Measurements from ENCODE around the gene CPA1. TPM values are rescaled to one million over a fixed set of nuclear protein-coding genes. Genes with fewer than 3 reads are reported as not detected.

CPA1 gene
- total and polyA plus RNA-seq, 10 of the 15 experiments (the other 5 are each of a cell fraction or from before 2014, with no cell fraction given): 8.0 TPM; not detected in 9

GRCh38 chr7:130379019-130379418, 1.3 kb upstream of the CPA1 start:
- Histone ChIP-seq H3K9me3 (replicated peaks; ENCODE audit: control insufficient read depth, insufficient read depth, low read length) (no peaks in the 10 kb centered on the region; the same call in 2 of the 3 replicates), H3K4me3 (no peak overlapping the region), H3K79me2 (ENCODE audit: control insufficient read depth, insufficient read depth, low read length) (no peaks in the 10 kb centered on the region), H3K36me3 (ENCODE audit: control insufficient read depth in 2 of 2, insufficient read depth in 2 of 2, low read length in 1 of 2) (no peaks in the 10 kb centered on the region), H3K27me3 (replicated peaks in 1 of 2; ENCODE audit: control insufficient read depth in 2 of 2, insufficient read depth in 2 of 2, low read length in 1 of 2) (no peaks in the 10 kb centered on the region), H3K9ac (ENCODE audit: control insufficient read depth, insufficient read depth, low read length) (no peak overlapping the region), H3K4me2 (ENCODE audit: control insufficient read depth, insufficient read depth) (no peak overlapping the region), H4K20me1 (ENCODE audit: control insufficient read depth, insufficient read depth) (no peaks in the 10 kb centered on the region), H3K4me1 (ENCODE audit: control insufficient read depth, insufficient read depth, low read length) (no peaks in the 10 kb centered on the region), H3K27ac (ENCODE audit: control insufficient read depth, insufficient read depth) (no peak overlapping the region), H2AFZ (ENCODE audit: control insufficient read depth, low read depth, low read length) (no peak overlapping the region)
- ATAC-seq (no peak), DNase-seq (ENCODE audit: low read depth, low spot score) (no peak), FAIRE-seq (no peak)
- RAD21 ChIA-PET (ENCODE audit: unreplicated experiment): interaction anchor here (0.6 to 0.7 kb wide), 2 partner anchors 17 to 170 kb away, joined by 3 read pairs; no protein-coding TSS in a partner anchor
- BruUV-seq (replicated peaks): no TSS peak
- SMC1A ChIA-PET (ENCODE audit: uncharacterized antibody, unreplicated experiment): no interaction called here
- intact Hi-C loops (cut with micrococcal nuclease; ENCODE audit: unreplicated experiment): no loop called here
- CTCF ChIA-PET: interaction anchor here (0.7 kb wide), 1 partner anchor 45 kb away, joined by 3 read pairs; no protein-coding TSS in a partner anchor
- no peak for TF ChIP-seq ZZZ3 (IDR thresholded peaks at IDR 0.05; ENCODE audit: control insufficient read depth, insufficient read length, low read depth)
- TF ChIP-seq MEF2B (IDR thresholded peaks at IDR 0.05; ENCODE audit: partially characterized antibody, poor library complexity, severe bottlenecking): no peak
- TF ChIP-seq YY1 (IDR thresholded peaks at IDR 0.05; ENCODE audit: low read depth, low read length): no peak
- no peak for TF ChIP-seq BHLHE40 (IDR thresholded peaks at IDR 0.05; ENCODE audit: borderline replicate concordance in 1 of 2, low read depth in 2 of 2, low read length in 1 of 2)
- TF ChIP-seq NFXL1 (IDR thresholded peaks at IDR 0.05; ENCODE audit: borderline replicate concordance): no peak
- WGBS (ENCODE audit: insufficient coverage, insufficient replicate concordance, low lambda C conversion rate, missing lambda C conversion rate): 57% methylated on average over 7 of the region's 7 CpGs
- POLR2A ChIA-PET: no interaction called here
- in situ Hi-C loops (cut with MboI): no loop called here

DNA sequence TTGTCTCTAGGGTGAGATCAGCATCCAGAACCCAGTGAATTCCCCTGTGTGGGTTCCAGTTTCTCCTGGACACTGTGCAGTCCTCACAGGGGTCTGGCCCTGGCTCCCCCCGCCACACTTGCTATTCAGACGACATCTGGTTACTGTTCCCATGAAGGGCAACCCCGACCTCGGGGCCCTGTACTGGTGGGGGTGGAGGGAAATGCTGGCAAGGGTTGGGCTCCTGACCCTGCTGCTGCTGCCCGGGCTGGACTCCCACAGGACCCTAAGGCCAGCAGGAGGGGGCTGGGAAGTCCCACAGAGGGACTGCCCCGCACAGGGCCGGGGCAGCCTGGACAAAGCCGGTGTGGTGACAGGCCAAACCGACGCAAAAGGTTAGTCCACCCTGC, 768 bp upstream of the CPA1 start:
- FAIRE-seq (no peak), DNase-seq (ENCODE audit: low read depth, low spot score) (no peak), ATAC-seq (no peak)
- no peak overlapping the region for H3K9ac ChIP-seq (ENCODE audit: control insufficient read depth, insufficient read depth, low read length)
- no peaks in the 10 kb centered on the region; the same call in 2 of the 3 replicates for H3K9me3 ChIP-seq (replicated peaks; ENCODE audit: control insufficient read depth, insufficient read depth, low read length)
- 52% methylated on average over 8 of the region's 10 CpGs for WGBS (ENCODE audit: insufficient coverage, insufficient replicate concordance, low lambda C conversion rate, missing lambda C conversion rate)
- SMC1A ChIA-PET (ENCODE audit: uncharacterized antibody, unreplicated experiment): no interaction called here
- H2AFZ ChIP-seq (ENCODE audit: control insufficient read depth, low read depth, low read length): no peak overlapping the region
- POLR2A ChIA-PET: no interaction called here
- in situ Hi-C loops (cut with MboI): no loop called here
- H3K27ac ChIP-seq (ENCODE audit: control insufficient read depth, insufficient read depth): no peak overlapping the region
- no peaks in the 10 kb centered on the region for H4K20me1 ChIP-seq (ENCODE audit: control insufficient read depth, insufficient read depth)
- CTCF ChIA-PET: interaction anchor here (0.7 kb wide), 1 partner anchor 44 kb away, joined by 3 read pairs; no protein-coding TSS in a partner anchor
- no peak overlapping the region for H3K4me3 ChIP-seq
- H3K4me2 ChIP-seq (ENCODE audit: control insufficient read depth, insufficient read depth): no peak overlapping the region
- no peaks in the 10 kb centered on the region for H3K4me1 ChIP-seq (ENCODE audit: control insufficient read depth, insufficient read depth, low read length)
- no peaks in the 10 kb centered on the region for H3K27me3 ChIP-seq (replicated peaks in 1 of 2; ENCODE audit: control insufficient read depth in 2 of 2, insufficient read depth in 2 of 2, low read length in 1 of 2)
- intact Hi-C loops (cut with micrococcal nuclease; ENCODE audit: unreplicated experiment): no loop called here
- BruUV-seq (replicated peaks): no TSS peak
- no peaks in the 10 kb centered on the region for H3K36me3 ChIP-seq (ENCODE audit: control insufficient read depth in 2 of 2, insufficient read depth in 2 of 2, low read length in 1 of 2)
- no peaks in the 10 kb centered on the region for H3K79me2 ChIP-seq (ENCODE audit: control insufficient read depth, insufficient read depth, low read length)
- RAD21 ChIA-PET (ENCODE audit: unreplicated experiment): interaction anchor here (0.6 kb wide), 1 partner anchor 16 kb away, joined by 3 read pairs; no protein-coding TSS in a partner anchor
- TF ChIP-seq NFYA (IDR thresholded peaks at IDR 0.05; ENCODE audit: borderline replicate concordance, low read depth, low read length) (no peak), SMAD1 (IDR thresholded peaks at IDR 0.05; ENCODE audit: low read depth, partially characterized antibody) (no peak), EGR1 (IDR thresholded peaks at IDR 0.05; ENCODE audit: borderline replicate concordance in 1 of 2, low read depth in 2 of 2, low read length in 2 of 2) (no peak), NBN (IDR thresholded peaks at IDR 0.05) (no peak), IRF4 (IDR thresholded peaks at IDR 0.05; ENCODE audit: low read depth, low read length) (no peak), JUND (IDR thresholded peaks at IDR 0.05; ENCODE audit: low read depth, low read length) (no peak)
- TF ChIP-seq, protein P1, sequence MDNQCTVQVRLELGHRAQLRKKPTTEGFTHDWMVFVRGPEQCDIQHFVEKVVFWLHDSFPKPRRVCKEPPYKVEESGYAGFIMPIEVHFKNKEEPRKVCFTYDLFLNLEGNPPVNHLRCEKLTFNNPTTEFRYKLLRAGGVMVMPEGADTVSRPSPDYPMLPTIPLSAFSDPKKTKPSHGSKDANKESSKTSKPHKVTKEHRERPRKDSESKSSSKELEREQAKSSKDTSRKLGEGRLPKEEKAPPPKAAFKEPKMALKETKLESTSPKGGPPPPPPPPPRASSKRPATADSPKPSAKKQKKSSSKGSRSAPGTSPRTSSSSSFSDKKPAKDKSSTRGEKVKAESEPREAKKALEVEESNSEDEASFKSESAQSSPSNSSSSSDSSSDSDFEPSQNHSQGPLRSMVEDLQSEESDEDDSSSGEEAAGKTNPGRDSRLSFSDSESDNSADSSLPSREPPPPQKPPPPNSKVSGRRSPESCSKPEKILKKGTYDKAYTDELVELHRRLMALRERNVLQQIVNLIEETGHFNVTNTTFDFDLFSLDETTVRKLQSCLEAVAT (IDR thresholded peaks at IDR 0.05): no peak
- TF ChIP-seq, protein P2, sequence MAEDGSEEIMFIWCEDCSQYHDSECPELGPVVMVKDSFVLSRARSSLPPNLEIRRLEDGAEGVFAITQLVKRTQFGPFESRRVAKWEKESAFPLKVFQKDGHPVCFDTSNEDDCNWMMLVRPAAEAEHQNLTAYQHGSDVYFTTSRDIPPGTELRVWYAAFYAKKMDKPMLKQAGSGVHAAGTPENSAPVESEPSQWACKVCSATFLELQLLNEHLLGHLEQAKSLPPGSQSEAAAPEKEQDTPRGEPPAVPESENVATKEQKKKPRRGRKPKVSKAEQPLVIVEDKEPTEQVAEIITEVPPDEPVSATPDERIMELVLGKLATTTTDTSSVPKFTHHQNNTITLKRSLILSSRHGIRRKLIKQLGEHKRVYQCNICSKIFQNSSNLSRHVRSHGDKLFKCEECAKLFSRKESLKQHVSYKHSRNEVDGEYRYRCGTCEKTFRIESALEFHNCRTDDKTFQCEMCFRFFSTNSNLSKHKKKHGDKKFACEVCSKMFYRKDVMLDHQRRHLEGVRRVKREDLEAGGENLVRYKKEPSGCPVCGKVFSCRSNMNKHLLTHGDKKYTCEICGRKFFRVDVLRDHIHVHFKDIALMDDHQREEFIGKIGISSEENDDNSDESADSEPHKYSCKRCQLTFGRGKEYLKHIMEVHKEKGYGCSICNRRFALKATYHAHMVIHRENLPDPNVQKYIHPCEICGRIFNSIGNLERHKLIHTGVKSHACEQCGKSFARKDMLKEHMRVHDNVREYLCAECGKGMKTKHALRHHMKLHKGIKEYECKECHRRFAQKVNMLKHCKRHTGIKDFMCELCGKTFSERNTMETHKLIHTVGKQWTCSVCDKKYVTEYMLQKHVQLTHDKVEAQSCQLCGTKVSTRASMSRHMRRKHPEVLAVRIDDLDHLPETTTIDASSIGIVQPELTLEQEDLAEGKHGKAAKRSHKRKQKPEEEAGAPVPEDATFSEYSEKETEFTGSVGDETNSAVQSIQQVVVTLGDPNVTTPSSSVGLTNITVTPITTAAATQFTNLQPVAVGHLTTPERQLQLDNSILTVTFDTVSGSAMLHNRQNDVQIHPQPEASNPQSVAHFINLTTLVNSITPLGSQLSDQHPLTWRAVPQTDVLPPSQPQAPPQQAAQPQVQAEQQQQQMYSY (CRISPR knock-in tag; IDR thresholded peaks at IDR 0.05): no peak
